Airway epithelial cell (primary cell): ENCODE data around the gene FCMR. TPM values are rescaled to one million over a fixed set of nuclear protein-coding genes. Genes with fewer than 3 reads are reported as not detected.

Experiments used
- total RNA-seq: library from RNA; depleted of rRNA; stranded (reverse); fragments of >200 nt; gene quantifications from 2 replicates; pipeline ENCODE4 v1.2.3, GENCODE V29; 2015

The FCMR gene, protein sequence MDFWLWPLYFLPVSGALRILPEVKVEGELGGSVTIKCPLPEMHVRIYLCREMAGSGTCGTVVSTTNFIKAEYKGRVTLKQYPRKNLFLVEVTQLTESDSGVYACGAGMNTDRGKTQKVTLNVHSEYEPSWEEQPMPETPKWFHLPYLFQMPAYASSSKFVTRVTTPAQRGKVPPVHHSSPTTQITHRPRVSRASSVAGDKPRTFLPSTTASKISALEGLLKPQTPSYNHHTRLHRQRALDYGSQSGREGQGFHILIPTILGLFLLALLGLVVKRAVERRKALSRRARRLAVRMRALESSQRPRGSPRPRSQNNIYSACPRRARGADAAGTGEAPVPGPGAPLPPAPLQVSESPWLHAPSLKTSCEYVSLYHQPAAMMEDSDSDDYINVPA
- total RNA-seq: 0.05 and 0.21 TPM in 2 replicates

DNA sequence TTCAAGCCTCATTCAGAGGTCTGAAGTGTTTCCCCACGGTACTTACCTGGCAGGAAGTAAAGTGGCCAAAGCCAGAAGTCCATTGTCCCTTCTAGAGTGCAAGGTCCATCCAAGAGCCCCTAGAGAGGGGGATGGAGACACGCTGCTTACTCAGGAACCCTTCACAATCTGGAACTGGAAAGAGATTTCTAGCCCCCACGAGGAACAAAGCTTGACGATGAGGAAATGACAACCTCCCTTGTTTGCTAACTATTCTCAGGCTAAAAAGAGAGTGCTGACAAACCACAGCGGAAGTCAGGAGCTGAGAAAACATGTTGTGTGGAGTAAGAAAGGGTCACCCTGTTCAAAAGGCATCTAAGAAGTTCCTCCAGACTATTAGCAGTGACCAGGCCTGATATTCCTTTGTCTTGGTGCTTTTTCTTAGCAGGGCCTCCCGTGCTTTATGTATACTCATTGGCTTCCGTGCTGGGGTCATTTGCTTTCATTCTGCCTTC is at the start of gene FCMR:
FCMR (minus strand) TSS at position 170 of the 494 bp plus-strand sequence; CDS start at position 83, 87 bp downstream.

GRCh38 chr1:206970446-206970845 is 48.7 kb upstream of the FCMR start, which contains the start of gene FCAMR:
FCAMR (minus strand) TSS chr1:206970460; CDS start chr1:206970125, 335 bp downstream.

GRCh38 chr1:206946261-206946660 is 24.5 kb upstream of the FCMR start, which contains the start of gene PIGR:
PIGR (minus strand) TSS chr1:206946466; CDS start chr1:206940531, 5,935 bp downstream.

GRCh38 chr1:206897175-206897574 is 24.6 kb downstream of the FCMR start, which contains the start of gene IL24:
IL24 (plus strand) TSS chr1:206897443; CDS start chr1:206897833, 390 bp downstream.

GRCh38 chr1:206864939-206865671 is 56.6 kb downstream of the FCMR start, which contains the start of gene IL20:
IL20 (plus strand) TSS chr1:206865623; CDS start chr1:206865853, 230 bp downstream.

Other genes with a start within 250 kb of the FCMR start
- 30.4 and 38.1 TPM in 2 replicates for gene MAPKAPK2, start 237.0 kb downstream of the FCMR start, total RNA-seq
- not detected in 2 replicates for gene IL19, start 151.2 kb downstream of the FCMR start, total RNA-seq
- gene IL10, start 149.4 kb downstream of the FCMR start, total RNA-seq: not detected in 2 replicates
- not detected in 2 replicates for gene IL20, start 56.3 kb downstream of the FCMR start, total RNA-seq
- 0.23 and 0.35 TPM in 2 replicates for gene IL24, start 24.5 kb downstream of the FCMR start, total RNA-seq
- 0.05 and 0.14 TPM in 2 replicates for gene PIGR, start 24.5 kb upstream of the FCMR start, total RNA-seq
- gene FCAMR, start 48.5 kb upstream of the FCMR start, total RNA-seq: not detected in 2 replicates
- 72.0 and 112 TPM in 2 replicates for gene C1orf116, start 110.8 kb upstream of the FCMR start, total RNA-seq
- 3.7 and 7.1 TPM in 2 replicates for gene YOD1, start 129.3 kb upstream of the FCMR start, total RNA-seq
- 7.4 and 8.0 TPM in 2 replicates for gene PFKFB2, start 131.3 kb upstream of the FCMR start, total RNA-seq
- gene C4BPB, start 166.9 kb upstream of the FCMR start, total RNA-seq: not detected in 2 replicates
- gene C4BPA, start 182.3 kb upstream of the FCMR start, total RNA-seq: not detected in 2 replicates